CD4-positive, alpha-beta T cell treated with Interleukin-6 at 100 ng/mL for 8 hours (primary cell): ENCODE measurements around the gene POLN.

Experiments used
- DNase-seq: peaks from one replicate; pipeline ENCODE4 v3.0.0-alpha.2; 2020; ENCODE audit warnings: mixed read lengths, low spot score

The POLN gene

GRCh38 chr4:2059046-2059725, 182.7 kb downstream of the POLN start, which contains the start of gene NAT8L:
Gene NAT8L, plus strand, starts transcription at chr4:2059327. Its CDS starts 185 bp downstream, at chr4:2059512.
- DNase-seq = no peak

GRCh38 chr4:2058264-2059045, 183.5 kb downstream of the POLN start:
- DNase-seq = no peak

GRCh38 chr4:2057382-2058065, 184.4 kb downstream of the POLN start:
- DNase-seq = no peak

- no peak for DNase-seq
Measured at GRCh38 chr4:2054217-2054616, 187.7 kb downstream of the POLN start.

- DNase-seq = no peak
Measured at GRCh38 chr4:2051086-2051485, 190.8 kb downstream of the POLN start.

GRCh38 chr4:2049811-2050210, 192.1 kb downstream of the POLN start:
- DNase-seq = no peak

GRCh38 chr4:2049381-2049780, 192.5 kb downstream of the POLN start:
- no peak for DNase-seq

- DNase-seq = no peak
Measured at GRCh38 chr4:2048831-2049230, 193.1 kb downstream of the POLN start.

- no peak for DNase-seq
Measured at GRCh38 chr4:2047781-2048581, 193.9 kb downstream of the POLN start.

- DNase-seq = no peak
Measured at GRCh38 chr4:2047031-2047660, 194.8 kb downstream of the POLN start.

- DNase-seq = no peak
Measured at GRCh38 chr4:2046031-2046961, 195.6 kb downstream of the POLN start.

- DNase-seq = no peak
Measured at GRCh38 chr4:2045518-2045951, 196.4 kb downstream of the POLN start.

- DNase-seq = no peak
Measured at GRCh38 chr4:2044542-2045517, 197.1 kb downstream of the POLN start.

- no peak for DNase-seq
Measured at GRCh38 chr4:2044119-2044485, 197.8 kb downstream of the POLN start.

- DNase-seq = no peak
Measured at GRCh38 chr4:2043396-2044118, 198.4 kb downstream of the POLN start.

- DNase-seq = no peak
Measured at GRCh38 chr4:2042947-2043395, 198.9 kb downstream of the POLN start.

- DNase-seq = no peak
Measured at GRCh38 chr4:2042204-2042946, 199.5 kb downstream of the POLN start.
